AG04450 (cell line): ENCODE measurements around the gene CTRL. TPM values are rescaled to one million over a fixed set of nuclear protein-coding genes. Genes with fewer than 3 reads are reported as not detected.

ENCODE experiments used
- CTCF ChIA-PET: fragments of 300-600, 350-600 bp; formaldehyde crosslinking; extraction: SDS; loops from one replicate; lab custom pipeline; 2022; ENCODE audit warnings: antibody characterized with exemption, inconsistent platforms; lab: Charles Lee
- POLR2A ChIA-PET: fragments of 350-600 bp; formaldehyde crosslinking; extraction: SDS; loops from one replicate; lab custom pipeline; 2021; ENCODE audit warnings: antibody characterized with exemption, inconsistent platforms; lab: Yijun Ruan, JAX
- DNase-seq: peaks from one replicate; pipeline ENCODE4 v3.0.0-alpha.2; 2011; ENCODE audit warnings: low read depth, low spot score
- H3K27ac ChIP-seq: one replicate; pipeline ENCODE4 v1.5.1; 2012; ENCODE audit warnings: low read depth, low read length, control low read depth
- H3K27me3 ChIP-seq: one replicate; pipeline ENCODE4 v1.6.0; 2012; ENCODE audit warnings: low read length; ENCODE audit not compliant: control insufficient read depth, insufficient read depth
- H3K4me3 ChIP-seq: 2 replicates; pipeline ENCODE4 v1.5.1; 2011; ENCODE audit warnings: mild to moderate bottlenecking, low read depth, low read length, control low read depth
- H3K9me3 ChIP-seq: 2 replicates; pipeline ENCODE4 v1.5.1; 2012; ENCODE audit warnings: low read length; ENCODE audit not compliant: control insufficient read depth, insufficient read depth
- polyA plus RNA-seq: library from polyadenylated mRNA; depleted of rRNA; stranded (reverse); fragments of >200 nt; gene quantifications from 2 replicates; pipeline ENCODE4 v1.2.3, GENCODE V29; 2011
- TF ChIP-seq, protein P1 (sequence below): IDR thresholded peaks from 2 replicates; pipeline ENCODE4 v1.5.1; 2011; ENCODE audit warnings: low read depth, low read length, control low read depth, inconsistent platforms

The CTRL gene
- polyA plus RNA-seq, 1 experiment: 0.14 TPM

DNA sequence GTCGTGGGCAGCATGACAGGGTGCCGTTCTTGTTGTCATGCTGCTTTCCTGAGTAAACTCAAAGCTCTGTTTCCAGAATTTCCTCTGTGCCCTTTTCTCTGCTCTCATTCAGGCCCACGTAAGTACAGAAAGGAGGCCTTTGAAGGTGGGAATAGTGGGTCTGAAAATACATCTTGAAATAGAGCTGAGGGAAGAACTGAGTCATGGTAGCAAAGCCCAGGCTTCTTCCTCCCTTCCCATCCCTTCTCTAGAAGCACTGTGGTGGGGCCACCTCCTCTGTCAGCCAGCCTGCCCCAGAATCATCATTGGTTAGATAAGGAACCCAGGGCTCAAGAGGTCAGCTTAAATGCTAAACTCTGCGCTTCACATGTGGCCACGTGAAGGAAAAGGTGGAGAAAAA is 9.4 kb downstream of the CTRL start:
- H3K4me3 ChIP-seq: no peak overlapping the region
- CTCF ChIA-PET: interaction anchor here (0.6 to 1.1 kb wide), 2 partner anchors 38 to 106 kb away, joined by 3 to 4 read pairs; partner anchors contain the start of gene NRN1L
- no peak for DNase-seq
- TF ChIP-seq, protein P1, sequence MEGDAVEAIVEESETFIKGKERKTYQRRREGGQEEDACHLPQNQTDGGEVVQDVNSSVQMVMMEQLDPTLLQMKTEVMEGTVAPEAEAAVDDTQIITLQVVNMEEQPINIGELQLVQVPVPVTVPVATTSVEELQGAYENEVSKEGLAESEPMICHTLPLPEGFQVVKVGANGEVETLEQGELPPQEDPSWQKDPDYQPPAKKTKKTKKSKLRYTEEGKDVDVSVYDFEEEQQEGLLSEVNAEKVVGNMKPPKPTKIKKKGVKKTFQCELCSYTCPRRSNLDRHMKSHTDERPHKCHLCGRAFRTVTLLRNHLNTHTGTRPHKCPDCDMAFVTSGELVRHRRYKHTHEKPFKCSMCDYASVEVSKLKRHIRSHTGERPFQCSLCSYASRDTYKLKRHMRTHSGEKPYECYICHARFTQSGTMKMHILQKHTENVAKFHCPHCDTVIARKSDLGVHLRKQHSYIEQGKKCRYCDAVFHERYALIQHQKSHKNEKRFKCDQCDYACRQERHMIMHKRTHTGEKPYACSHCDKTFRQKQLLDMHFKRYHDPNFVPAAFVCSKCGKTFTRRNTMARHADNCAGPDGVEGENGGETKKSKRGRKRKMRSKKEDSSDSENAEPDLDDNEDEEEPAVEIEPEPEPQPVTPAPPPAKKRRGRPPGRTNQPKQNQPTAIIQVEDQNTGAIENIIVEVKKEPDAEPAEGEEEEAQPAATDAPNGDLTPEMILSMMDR: no peak
- POLR2A ChIA-PET: no interaction called here
- H3K27ac ChIP-seq: no peak overlapping the region
- H3K27me3 ChIP-seq: no peaks in the 10 kb centered on the region
- no peaks in the 10 kb centered on the region for H3K9me3 ChIP-seq

DNA sequence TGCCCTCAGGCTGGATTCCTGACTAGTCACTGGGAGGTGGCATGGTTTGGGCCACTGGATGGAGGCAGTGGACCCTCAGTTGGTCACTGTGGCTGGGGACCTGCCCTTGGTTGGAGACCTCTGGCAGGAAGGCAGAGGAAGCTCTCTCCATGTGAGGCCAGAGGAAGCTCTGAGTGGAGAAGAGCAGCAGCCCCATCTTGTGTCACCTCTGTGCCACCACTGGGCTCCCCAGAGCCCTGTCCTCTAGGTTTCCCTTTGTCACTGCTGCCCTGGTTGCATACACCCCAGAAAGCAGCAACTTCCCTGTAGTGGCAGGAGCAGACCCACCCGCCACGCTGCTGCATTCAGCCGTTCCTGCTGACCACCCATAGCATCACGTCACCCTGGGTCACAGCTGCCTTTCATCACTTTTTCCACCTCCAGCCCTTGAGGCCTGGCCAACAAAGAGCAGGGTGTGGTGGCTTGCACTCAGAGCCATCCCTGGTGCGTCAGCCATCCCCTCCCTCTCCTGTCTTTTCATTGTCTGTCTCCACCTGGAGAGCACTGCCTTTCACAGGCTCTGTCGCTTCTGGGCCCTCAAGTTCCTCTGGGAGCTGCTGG is 11.9 kb downstream of the CTRL start:
- ChIA-PET POLR2A (no interaction called here), CTCF (interaction anchor here (1.2 kb wide), 1 partner anchor 36 kb away, joined by 3 read pairs; the partner anchor contains the start of gene NRN1L)
- Histone ChIP-seq H3K27ac (no peak overlapping the region), H3K4me3 (no peak overlapping the region), H3K9me3 (no peaks in the 10 kb centered on the region), H3K27me3 (no peaks in the 10 kb centered on the region)
- no peak for DNase-seq
- TF ChIP-seq, protein P1: no peak

DNA sequence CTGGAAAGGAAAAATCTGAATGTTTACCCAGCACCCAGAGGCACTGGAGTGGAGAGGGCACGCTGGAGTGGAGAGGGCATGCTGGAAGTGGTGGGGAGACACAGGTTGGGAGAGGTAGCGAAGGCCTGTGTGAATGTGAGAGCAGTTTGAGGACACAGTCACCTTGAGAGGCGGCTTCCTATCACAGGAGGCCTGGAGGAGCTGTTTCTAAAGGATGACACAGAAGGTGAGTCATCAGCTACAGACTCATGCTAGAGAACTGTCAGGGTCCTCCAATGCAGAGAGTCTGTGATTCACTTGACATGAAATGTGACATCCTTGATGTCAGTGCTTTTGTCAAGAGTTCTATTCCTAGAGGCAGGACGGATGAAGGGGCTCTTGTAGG is 13.8 kb downstream of the CTRL start:
- CTCF ChIA-PET: interaction anchor here (1.5 kb wide), 1 partner anchor 101 kb away, joined by 8 read pairs; no protein-coding TSS in a partner anchor
- peak overlapping the region; percentile 52 for H3K27ac ChIP-seq
- POLR2A ChIA-PET: interaction anchor here (0.6 to 1.5 kb wide), 2 partner anchors 33 to 111 kb away, joined by 3 read pairs; partner anchors contain the start of genes NRN1L, RANBP10 and TSNAXIP1

DNA sequence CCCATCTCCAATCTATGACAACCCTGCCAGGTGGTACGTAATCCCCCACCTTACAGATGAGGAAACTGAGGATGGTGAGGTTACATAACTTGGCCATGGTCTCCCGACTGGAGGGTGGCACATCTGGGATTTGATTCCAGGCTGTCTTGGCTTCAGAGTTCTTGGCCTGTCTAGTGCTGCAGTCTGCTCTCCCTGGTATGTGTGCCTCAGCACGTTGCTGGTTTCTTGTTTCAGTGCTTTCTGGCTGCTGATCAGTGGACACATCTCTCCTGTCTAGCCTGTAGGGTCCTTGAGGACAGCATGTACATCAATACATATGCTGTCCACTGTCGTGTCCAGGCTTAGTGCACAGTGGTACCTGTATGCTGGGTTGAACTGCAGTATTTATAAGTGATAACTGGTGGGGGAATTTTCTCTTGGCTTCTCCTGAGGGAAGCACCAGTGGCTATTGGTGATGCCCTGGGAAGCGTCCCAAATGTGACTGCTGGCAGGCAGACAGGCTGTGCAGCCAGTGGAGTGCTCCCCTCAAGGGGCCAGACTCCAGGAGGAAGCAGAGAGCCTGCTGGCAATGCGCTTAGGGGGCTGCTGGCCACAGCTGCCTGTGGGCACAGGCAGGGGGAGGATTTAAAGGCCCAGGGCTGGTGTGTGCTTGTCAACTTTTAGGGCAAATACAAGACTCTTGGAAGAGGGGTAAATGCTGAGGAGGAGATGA is 14.4 kb downstream of the CTRL start:
- ChIA-PET CTCF (interaction anchor here (1.5 kb wide), 1 partner anchor 101 kb away, joined by 8 read pairs; no protein-coding TSS in a partner anchor), POLR2A (interaction anchor here (0.6 to 1.5 kb wide), 2 partner anchors 33 to 111 kb away, joined by 3 read pairs; partner anchors contain the start of genes NRN1L, RANBP10 and TSNAXIP1)
- no peaks in the 10 kb centered on the region for H3K27me3 ChIP-seq
- no peak overlapping the region for H3K4me3 ChIP-seq
- DNase-seq: no peak
- H3K9me3 ChIP-seq: no peaks in the 10 kb centered on the region
- TF ChIP-seq, protein P1: no peak
- H3K27ac ChIP-seq: peak overlapping the region; percentile 52

More for the DNA sequence above, 13.8 kb downstream of the CTRL start:
- DNase-seq: no peak
- no peaks in the 10 kb centered on the region for H3K27me3 ChIP-seq
- TF ChIP-seq, protein P1: no peak
- H3K4me3 ChIP-seq: no peak overlapping the region
- H3K9me3 ChIP-seq: no peaks in the 10 kb centered on the region
